HG03135 (cell line): ENCODE data around the gene BIRC5.
"Not testable (repeated sequence)": the region's sequence is repeated elsewhere in the genome, so short reads cannot be mapped to it uniquely, and the experiment has no call there.

ENCODE experiments used
- ATAC-seq: cut with Tn5 transposase; IDR thresholded peaks from one replicate; pipeline ENCODE4 v1.9.1; 2021; ENCODE audit warnings: mild to moderate bottlenecking, moderate library complexity; ENCODE audit not compliant: unreplicated experiment

Gene BIRC5

DNA sequence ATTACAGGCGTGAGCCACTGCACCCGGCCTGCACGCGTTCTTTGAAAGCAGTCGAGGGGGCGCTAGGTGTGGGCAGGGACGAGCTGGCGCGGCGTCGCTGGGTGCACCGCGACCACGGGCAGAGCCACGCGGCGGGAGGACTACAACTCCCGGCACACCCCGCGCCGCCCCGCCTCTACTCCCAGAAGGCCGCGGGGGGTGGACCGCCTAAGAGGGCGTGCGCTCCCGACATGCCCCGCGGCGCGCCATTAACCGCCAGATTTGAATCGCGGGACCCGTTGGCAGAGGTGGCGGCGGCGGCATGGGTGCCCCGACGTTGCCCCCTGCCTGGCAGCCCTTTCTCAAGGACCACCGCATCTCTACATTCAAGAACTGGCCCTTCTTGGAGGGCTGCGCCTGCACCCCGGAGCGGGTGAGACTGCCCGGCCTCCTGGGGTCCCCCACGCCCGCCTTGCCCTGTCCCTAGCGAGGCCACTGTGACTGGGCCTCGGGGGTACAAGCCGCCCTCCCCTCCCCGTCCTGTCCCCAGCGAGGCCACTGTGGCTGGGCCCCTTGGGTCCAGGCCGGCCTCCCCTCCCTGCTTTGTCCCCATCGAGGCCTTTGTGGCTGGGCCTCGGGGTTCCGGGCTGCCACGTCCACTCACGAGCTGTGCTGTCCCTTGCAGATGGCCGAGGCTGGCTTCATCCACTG is at the start of gene BIRC5:
Gene BIRC5, plus strand, starts transcription at position 238 of the 690 bp plus-strand sequence. Its CDS starts 64 bp downstream, at position 302.
- ATAC-seq = peak; percentile 87

- no peak for ATAC-seq
Observed at GRCh38 chr17:78164748-78165607, 49.1 kb upstream of the BIRC5 start.

GRCh38 chr17:78166416-78166815 is 47.6 kb upstream of the BIRC5 start:
- no peak for ATAC-seq

- ATAC-seq = peak; percentile 50
Observed at GRCh38 chr17:78168242-78168902, 45.7 kb upstream of the BIRC5 start, which contains the start of gene SYNGR2. SYNGR2 (plus strand) TSS chr17:78168581; CDS start chr17:78168617, 36 bp downstream.

DNA sequence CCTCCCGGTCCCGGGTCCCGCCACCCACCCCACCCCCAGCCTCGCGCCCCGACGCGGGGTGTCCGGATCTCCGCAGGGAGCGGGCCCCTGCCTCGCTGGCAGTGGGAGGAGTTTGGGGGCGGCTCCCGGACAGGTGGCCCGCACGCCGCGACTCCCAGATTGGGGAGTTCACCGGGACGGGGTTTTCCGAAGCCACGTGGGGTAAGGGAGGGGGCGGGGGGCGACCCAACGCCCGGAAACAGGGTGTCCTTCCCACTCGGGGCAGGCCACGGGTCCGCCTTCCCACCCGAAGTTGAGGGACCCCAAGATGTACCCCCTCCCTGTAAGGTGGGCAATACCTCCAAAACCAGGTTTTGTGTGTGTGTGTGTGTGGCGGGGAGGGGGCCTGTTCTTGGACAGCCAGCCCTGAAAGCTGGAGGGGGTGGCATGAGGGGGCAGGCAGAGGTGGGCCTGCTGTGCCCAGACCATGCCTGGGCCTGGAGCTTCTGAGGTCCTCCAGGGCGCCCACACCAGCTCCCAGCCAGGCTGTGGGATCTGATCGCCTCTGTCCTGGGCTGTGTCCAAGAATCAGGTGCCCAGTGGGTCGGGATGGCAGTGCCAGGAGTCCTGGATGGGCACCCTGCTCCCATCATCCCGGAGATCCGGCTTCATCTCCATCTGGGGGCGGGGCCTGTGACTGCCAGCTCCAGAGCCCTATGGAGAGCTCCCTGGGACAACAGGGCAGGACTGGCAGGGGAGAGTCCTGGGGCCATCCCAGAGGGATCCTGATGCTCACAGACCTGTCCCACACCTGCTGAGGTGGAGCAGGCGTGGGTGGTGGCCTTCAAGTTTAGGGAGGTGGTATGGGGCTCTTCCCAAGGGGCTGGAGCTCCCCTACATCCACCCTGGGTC is 44.9 kb upstream of the BIRC5 start:
- peak; percentile 29 for ATAC-seq

DNA sequence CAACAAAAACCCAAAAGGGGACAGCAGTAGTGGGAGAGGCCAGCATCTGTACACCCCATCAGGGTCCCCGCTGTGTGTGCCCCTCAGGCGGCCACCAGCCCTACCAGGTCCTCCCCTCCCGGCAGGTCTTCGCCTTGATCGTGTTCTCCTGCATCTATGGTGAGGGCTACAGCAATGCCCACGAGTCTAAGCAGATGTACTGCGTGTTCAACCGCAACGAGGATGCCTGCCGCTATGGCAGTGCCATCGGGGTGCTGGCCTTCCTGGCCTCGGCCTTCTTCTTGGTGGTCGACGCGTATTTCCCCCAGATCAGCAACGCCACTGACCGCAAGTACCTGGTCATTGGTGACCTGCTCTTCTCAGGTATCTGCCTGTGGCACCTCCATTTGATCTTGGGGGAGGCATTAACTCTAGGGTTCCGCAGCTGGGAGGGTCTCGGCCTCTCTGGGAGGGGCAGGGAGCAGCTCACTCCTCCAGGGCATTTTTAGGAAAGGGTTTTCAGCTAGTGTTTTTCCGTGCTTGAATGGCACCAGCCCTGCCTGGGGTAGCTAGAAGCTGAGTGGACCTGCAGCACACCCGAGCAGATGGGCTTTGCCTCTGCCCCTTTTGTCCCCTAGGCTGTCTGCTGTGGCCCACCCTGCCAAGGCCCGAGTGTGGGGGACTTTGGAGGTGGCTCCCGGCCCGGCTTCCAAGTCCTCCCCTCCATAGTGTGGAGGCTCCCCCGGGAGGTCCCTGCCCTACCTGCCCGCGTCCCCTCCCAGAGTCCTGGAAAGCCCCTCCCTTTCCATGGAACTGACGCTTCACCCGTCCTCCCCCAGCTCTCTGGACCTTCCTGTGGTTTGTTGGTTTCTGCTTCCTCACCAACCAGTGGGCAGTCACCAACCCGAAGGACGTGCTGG is 43.1 kb upstream of the BIRC5 start:
- no peak for ATAC-seq

DNA sequence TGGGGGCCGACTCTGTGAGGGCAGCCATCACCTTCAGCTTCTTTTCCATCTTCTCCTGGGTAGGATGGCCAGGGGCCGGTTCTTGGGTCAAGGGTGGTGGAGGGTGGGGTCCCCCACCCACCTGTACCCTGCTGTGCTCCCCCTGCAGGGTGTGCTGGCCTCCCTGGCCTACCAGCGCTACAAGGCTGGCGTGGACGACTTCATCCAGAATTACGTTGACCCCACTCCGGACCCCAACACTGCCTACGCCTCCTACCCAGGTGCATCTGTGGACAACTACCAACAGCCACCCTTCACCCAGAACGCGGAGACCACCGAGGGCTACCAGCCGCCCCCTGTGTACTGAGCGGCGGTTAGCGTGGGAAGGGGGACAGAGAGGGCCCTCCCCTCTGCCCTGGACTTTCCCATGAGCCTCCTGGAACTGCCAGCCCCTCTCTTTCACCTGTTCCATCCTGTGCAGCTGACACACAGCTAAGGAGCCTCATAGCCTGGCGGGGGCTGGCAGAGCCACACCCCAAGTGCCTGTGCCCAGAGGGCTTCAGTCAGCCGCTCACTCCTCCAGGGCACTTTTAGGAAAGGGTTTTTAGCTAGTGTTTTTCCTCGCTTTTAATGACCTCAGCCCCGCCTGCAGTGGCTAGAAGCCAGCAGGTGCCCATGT is 42.3 kb upstream of the BIRC5 start:
- not testable (repeated sequence) for ATAC-seq

GRCh38 chr17:78172249-78173051 is 41.6 kb upstream of the BIRC5 start:
- no peak for ATAC-seq

- no peak for ATAC-seq
Observed at GRCh38 chr17:78173097-78173715, 40.8 kb upstream of the BIRC5 start.

DNA sequence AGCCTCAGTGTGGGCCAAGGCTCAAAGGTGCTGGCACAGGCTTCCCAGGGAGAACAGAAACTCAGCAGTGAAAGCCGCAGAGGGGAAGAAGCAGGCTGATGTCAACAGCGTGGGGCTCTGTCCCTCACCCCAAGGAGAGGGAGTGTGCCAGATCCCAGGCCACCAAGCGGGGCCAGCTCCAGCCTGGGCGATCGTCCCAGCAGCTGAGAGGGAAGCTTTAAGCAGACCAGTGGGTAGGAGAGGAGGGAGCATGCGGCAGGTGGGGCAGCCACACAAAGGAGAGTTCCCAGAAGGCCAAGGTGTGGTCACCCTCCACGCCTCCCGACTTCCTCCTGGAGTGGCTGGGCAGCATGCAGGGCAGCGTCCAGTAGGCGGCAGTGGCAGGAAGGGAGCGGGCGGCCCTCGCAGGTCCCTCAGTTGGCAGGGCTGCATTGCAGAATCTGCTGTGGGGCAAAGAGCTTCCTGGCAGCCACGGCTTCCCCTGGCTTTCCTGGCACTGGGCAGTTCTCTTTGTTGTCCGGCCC is 39.6 kb upstream of the BIRC5 start:
- no peak for ATAC-seq

DNA sequence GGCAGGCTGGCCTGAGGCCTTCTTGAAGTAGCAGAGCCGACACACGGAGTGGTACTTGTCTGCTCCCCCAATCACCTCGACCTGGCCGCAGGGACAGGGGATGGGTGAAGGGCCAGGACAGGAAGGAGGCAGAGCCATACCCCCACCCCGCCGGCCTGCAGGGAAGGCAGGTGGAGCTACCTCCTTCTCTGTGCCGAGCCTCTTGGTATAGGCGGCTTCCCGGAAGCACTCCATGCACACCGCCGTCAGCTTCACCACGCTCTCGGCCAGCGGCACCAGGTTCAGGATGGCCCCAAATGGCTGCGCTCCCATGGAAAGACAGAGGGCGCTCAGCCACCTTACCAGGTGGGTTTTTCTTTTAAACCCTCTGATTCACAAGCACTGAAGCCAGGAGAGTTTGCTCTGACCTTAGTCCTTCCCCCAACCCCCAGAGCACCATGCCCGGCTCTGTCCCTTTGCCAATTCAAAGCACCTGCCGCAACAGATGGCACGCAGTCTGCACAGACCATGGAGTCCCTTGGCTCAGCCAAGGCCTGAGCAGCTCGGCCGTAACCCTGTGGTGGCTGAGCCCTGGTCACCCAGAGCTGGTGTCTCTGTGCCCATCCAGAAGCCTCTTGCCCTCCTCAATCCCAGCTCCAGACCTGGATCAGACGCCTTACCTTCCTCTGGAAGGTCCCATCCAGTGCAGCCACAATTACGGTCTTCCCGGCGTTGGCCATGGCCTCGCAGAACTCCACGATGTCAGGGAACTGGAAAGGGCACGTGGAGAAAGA is 39.0 kb upstream of the BIRC5 start:
- ATAC-seq = no peak

- ATAC-seq = no peak
Observed at GRCh38 chr17:78175643-78175981, 38.4 kb upstream of the BIRC5 start.

- no peak for ATAC-seq
Observed at GRCh38 chr17:78176548-78177025, 37.5 kb upstream of the BIRC5 start.

- no peak for ATAC-seq
Observed at GRCh38 chr17:78179372-78179771, 34.7 kb upstream of the BIRC5 start.

- no peak for ATAC-seq
Observed at GRCh38 chr17:78180083-78180482, 34.0 kb upstream of the BIRC5 start.

DNA sequence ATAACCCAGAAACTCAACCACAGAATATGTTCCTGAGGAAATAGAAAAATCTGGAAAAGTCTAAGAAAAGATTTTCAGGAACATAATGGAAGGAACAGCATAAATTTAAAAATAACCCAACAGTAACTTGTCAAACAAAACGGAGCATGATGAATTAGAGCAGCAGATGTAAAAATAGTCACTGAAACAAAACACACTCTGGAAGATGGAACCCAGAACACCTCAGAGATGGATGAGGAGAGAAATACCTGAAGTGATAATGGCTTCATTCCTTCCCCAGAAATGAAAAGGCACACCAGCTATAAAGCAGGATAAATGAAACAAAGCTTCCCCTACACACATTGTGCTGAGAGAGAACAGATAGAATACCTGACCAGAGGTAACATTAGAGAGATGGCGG is 33.5 kb upstream of the BIRC5 start:
- no peak for ATAC-seq

DNA sequence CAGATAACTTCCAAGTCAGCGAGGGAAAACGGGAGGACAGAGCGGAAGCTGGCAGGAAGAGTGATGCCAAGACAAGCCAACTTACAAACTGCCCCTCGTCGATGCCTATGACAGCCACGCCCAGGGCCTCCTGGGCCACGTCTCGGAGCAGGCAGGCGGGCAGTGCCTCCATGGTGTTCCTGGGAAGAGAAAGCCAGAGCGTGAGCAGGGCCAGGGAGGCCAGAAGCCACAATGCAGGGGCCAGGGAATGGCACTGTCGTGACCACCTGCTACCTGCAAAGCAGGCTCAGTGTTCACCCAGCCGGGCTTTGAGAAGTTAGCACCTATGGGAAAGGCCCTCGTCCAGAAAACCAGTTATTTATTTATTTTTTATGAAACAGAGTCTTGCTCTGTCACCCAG is 31.5 kb upstream of the BIRC5 start:
- no peak for ATAC-seq
